SU-DHL-6 (cell line): Measurements from ENCODE around the gene MLANA.

ENCODE experiments used
- H2AFZ ChIP-seq: fragments of 200-600 bp; sonication (generic); 2 replicates; pipeline ENCODE4 v1.6.1; 2014; ENCODE audit warnings: low read depth, mild to moderate bottlenecking, moderate library complexity, mixed read lengths, antibody characterized with exemption, low read length; ENCODE audit not compliant: severe bottlenecking
- H3F3A ChIP-seq: fragments of 200-600 bp; shearing (Covaris generic); 2 replicates; pipeline ENCODE4 v1.6.0; 2016; ENCODE audit warnings: antibody characterized with exemption, mild to moderate bottlenecking; ENCODE audit not compliant: insufficient read depth
- H3K27ac ChIP-seq: fragments of 200-600 bp; sonication (generic); 2 replicates; pipeline ENCODE4 v1.5.1; 2016; ENCODE audit warnings: low read depth, mild to moderate bottlenecking, low read length, moderate library complexity, mixed read lengths
- H3K27me3 ChIP-seq: fragments of 200-600 bp; sonication (generic), shearing (Covaris generic); 2 replicates; pipeline ENCODE4 v1.6.0; 2014; ENCODE audit warnings: mild to moderate bottlenecking, low read length
- H3K36me3 ChIP-seq: fragments of 200-600 bp; sonication (generic); 2 replicates; pipeline ENCODE4 v1.6.1; 2014; ENCODE audit warnings: mild to moderate bottlenecking, low read length, mixed read lengths
- H3K4me2 ChIP-seq: fragments of 300-600, 200-600 bp; shearing (Covaris generic), sonication (generic); 2 replicates; pipeline ENCODE4 v1.6.0; 2014; ENCODE audit warnings: low read length, low read depth, mild to moderate bottlenecking; ENCODE audit not compliant: poor library complexity, severe bottlenecking
- H3K4me3 ChIP-seq: fragments of 200-600 bp; sonication (generic); 2 replicates; pipeline ENCODE4 v1.5.1; 2014; ENCODE audit warnings: antibody characterized with exemption, low read length, mild to moderate bottlenecking, mixed read lengths; ENCODE audit not compliant: insufficient read depth, poor library complexity, severe bottlenecking
- H3K79me2 ChIP-seq: fragments of 200-600 bp; sonication (generic); 2 replicates; pipeline ENCODE4 v1.6.1; 2014; ENCODE audit warnings: mild to moderate bottlenecking, low read length, moderate library complexity; ENCODE audit not compliant: insufficient read depth
- H3K9ac ChIP-seq: fragments of 200-600 bp; sonication (generic); 2 replicates; pipeline ENCODE4 v1.7.0; 2014; ENCODE audit warnings: mild to moderate bottlenecking, low read length
- H3K9me2 ChIP-seq: fragments of 200-600 bp; sonication (generic); replicated peaks from 2 replicates; pipeline ENCODE4 v1.6.1; 2014; ENCODE audit warnings: low read length; ENCODE audit not compliant: insufficient read depth
- H3K9me3 ChIP-seq: fragments of 200-600 bp; sonication (generic); 2 replicates; pipeline ENCODE4 v1.6.1; 2014; ENCODE audit warnings: low read length, mixed read lengths; ENCODE audit not compliant: insufficient read depth
- H4K20me1 ChIP-seq: fragments of 200-600 bp; sonication (generic); 2 replicates; pipeline ENCODE4 v1.6.1; 2014; ENCODE audit warnings: low read depth, mild to moderate bottlenecking, antibody characterized with exemption, low read length, moderate library complexity, mixed read lengths
- EZH2phosphoT487 ChIP-seq: fragments of 200-600 bp; sonication (generic), shearing (Covaris generic); conservative IDR thresholded peaks from 2 replicates; pipeline ENCODE4 v1.6.1; 2018; ENCODE audit warnings: mild to moderate bottlenecking, antibody characterized with exemption, low read length, moderate library complexity, mixed read lengths
- TF ChIP-seq, protein P1 (sequence below): fragments of 200-600 bp; sonication (generic); IDR thresholded peaks from one replicate; pipeline ENCODE4 v1.5.1; 2017; ENCODE audit warnings: antibody characterized with exemption, mild to moderate bottlenecking, low read length, moderate library complexity; ENCODE audit not compliant: insufficient read depth, poor library complexity, severe bottlenecking

MLANA gene

DNA sequence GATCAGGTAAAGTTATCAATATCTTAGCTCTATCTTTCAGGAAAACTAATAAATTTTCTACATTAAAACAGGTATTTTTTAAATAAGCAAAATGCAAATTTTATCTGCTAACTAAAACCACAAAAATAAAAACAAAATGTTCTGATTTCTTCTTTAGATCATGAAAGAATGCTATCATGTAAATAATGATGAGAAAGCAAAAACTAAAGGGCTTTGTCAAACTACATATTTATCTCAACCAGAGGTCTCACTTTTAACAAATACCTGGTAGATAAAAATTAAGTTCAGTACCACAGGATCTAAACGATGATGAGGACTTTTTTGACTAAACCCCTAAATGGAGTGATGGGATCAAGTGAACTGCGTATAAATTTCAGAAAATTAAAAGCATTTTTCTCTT, 50.5 kb downstream of the MLANA start:
- Histone ChIP-seq H3F3A (0 out of 2 replicates have a peak, but pooled peaks cover 3% of the 10 kb centered on the region), H4K20me1 (no peaks in the 10 kb centered on the region), H3K9me2 (no peaks in the 10 kb centered on the region), H3K4me2 (no peak overlapping the region), H3K4me3 (no peak overlapping the region), H2AFZ (no peak overlapping the region), H3K79me2 (no peaks in the 10 kb centered on the region), H3K9me3 (no peaks in the 10 kb centered on the region), H3K9ac (no peak overlapping the region), H3K36me3 (no peaks in the 10 kb centered on the region), H3K27ac (no peak overlapping the region), H3K27me3 (no peaks in the 10 kb centered on the region)
- TF ChIP-seq EZH2phosphoT487: no peak
- TF ChIP-seq, protein P1, sequence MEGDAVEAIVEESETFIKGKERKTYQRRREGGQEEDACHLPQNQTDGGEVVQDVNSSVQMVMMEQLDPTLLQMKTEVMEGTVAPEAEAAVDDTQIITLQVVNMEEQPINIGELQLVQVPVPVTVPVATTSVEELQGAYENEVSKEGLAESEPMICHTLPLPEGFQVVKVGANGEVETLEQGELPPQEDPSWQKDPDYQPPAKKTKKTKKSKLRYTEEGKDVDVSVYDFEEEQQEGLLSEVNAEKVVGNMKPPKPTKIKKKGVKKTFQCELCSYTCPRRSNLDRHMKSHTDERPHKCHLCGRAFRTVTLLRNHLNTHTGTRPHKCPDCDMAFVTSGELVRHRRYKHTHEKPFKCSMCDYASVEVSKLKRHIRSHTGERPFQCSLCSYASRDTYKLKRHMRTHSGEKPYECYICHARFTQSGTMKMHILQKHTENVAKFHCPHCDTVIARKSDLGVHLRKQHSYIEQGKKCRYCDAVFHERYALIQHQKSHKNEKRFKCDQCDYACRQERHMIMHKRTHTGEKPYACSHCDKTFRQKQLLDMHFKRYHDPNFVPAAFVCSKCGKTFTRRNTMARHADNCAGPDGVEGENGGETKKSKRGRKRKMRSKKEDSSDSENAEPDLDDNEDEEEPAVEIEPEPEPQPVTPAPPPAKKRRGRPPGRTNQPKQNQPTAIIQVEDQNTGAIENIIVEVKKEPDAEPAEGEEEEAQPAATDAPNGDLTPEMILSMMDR: no peak

DNA sequence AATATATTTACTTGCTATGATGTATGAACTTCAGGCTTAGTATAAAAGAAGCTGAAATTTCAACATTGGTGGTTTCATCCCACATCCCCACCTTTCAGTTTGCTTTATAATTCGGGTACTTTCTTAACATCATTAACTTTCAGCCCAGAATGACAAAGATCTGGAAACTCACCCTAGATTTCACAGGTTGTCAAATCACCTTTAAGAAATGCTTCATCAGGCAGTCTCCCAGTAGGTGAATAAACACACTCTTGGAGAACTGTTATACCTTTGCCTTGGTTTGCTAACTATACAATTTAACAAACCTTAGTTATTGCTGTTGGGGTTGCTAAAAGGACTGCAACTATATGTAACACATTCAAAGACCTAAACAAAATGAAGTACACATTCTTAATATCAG, 54.4 kb downstream of the MLANA start:
- no peaks in the 10 kb centered on the region for H3K9me3 ChIP-seq
- TF ChIP-seq EZH2phosphoT487: no peak
- TF ChIP-seq, protein P1: no peak
- H3K9me2 ChIP-seq: no peaks in the 10 kb centered on the region
- H3K4me3 ChIP-seq: no peak overlapping the region
- H4K20me1 ChIP-seq: no peaks in the 10 kb centered on the region
- H2AFZ ChIP-seq: no peak overlapping the region
- H3F3A ChIP-seq: peaks cover 3% of the 10 kb centered on the region; the same call in 1 of the 2 replicates
- no peak overlapping the region for H3K9ac ChIP-seq
- no peaks in the 10 kb centered on the region for H3K27me3 ChIP-seq
- no peaks in the 10 kb centered on the region for H3K36me3 ChIP-seq
- no peak overlapping the region for H3K27ac ChIP-seq
- H3K4me2 ChIP-seq: no peak overlapping the region
- no peaks in the 10 kb centered on the region for H3K79me2 ChIP-seq

DNA sequence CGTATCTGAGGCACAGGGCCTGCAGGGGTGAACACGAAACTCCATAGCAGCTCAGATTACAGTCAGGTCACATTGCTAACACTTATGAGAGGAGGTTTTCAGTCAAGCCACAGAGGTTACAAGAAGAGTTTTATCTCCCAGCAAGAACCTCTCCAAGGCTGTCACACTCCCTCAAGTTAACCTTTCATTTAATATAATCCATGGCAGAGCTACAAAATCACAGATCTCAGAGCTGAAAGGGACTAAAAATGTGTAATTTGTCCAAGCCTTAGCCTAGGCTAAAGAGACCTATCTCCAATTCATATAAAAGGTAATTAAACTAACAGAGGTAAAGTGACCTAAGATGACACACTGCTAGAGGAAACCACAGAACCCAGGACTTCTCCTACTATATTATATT, 57.2 kb downstream of the MLANA start:
- TF ChIP-seq, protein P1: no peak
- no peak for TF ChIP-seq EZH2phosphoT487
- Histone ChIP-seq H2AFZ (no peak overlapping the region), H3K9me3 (no peaks in the 10 kb centered on the region), H3K79me2 (no peaks in the 10 kb centered on the region), H3K36me3 (no peaks in the 10 kb centered on the region), H3K4me3 (no peak overlapping the region), H3K27ac (no peak overlapping the region), H3K9ac (no peak overlapping the region), H3K4me2 (no peak overlapping the region), H3K27me3 (no peaks in the 10 kb centered on the region), H4K20me1 (0 out of 2 replicates have a peak, but pooled peaks cover 1% of the 10 kb centered on the region), H3F3A (peaks cover 3% of the 10 kb centered on the region; the same call in 1 of the 2 replicates), H3K9me2 (no peaks in the 10 kb centered on the region)
